ENCODE results near the gene TPRX1. TPM values are rescaled to one million over a fixed set of nuclear protein-coding genes. Genes with fewer than 3 reads are reported as not detected.

The TPRX1 gene
- total and polyA plus RNA-seq, 9 of the 15 experiments (the other 6 are each of a cell fraction or from before 2014, with no cell fraction given) = not detected

- Histone ChIP-seq H3K4me3 (no peak overlapping the region), H3K27ac (ENCODE audit: extremely low read depth, low read depth, low read length) (no peak overlapping the region), H3K9me1 (ENCODE audit: control insufficient read depth, insufficient read depth, low read length) (no peaks in the 10 kb centered on the region), H3K36me3 (ENCODE audit: control insufficient read depth, insufficient read depth, low read length) (no peaks in the 10 kb centered on the region), H3K4me2 (ENCODE audit: insufficient read depth, low read length) (no peak overlapping the region), H3K79me2 (ENCODE audit: control insufficient read depth, insufficient read depth, low read length) (no peaks in the 10 kb centered on the region), H3K9me3 (replicated peaks; ENCODE audit: control insufficient read depth, insufficient read depth, low read depth, low read length) (no peaks in the 10 kb centered on the region), H4K20me1 (replicated peaks; ENCODE audit: control insufficient read depth, insufficient read depth, low read length) (no peaks in the 10 kb centered on the region), H3K4me1 (replicated peaks in 1 of 2; ENCODE audit: control insufficient read depth in 2 of 2, insufficient read depth in 2 of 2, low read length in 2 of 2) (peaks cover 0 to 4% of the 10 kb centered on the region in 2 experiments; a peak in 1 of 5 replicates), H2AFZ (ENCODE audit: low read depth, low read length) (0 out of 2 replicates have a peak overlapping the region, but pooled peaks have one; percentile 44), H3K9ac (ENCODE audit: insufficient read depth in 1 of 2, low read depth in 2 of 2, low read length in 2 of 2) (0 out of 4 replicates have a peak overlapping the region, but pooled peaks of 1 of the 2 experiments have one; percentile 13), H3K27me3 (ENCODE audit: control insufficient read depth in 2 of 2, insufficient read depth in 2 of 2, low read length in 2 of 2) (peaks cover 0 to 23% of the 10 kb centered on the region in 2 experiments; a peak in 2 of 5 replicates)
- ATAC-seq (peak; percentile 100), FAIRE-seq (peak; percentile 82), DNase-seq (ENCODE audit: extremely low read depth in 1 of 4, low spot score in 3 of 4) (peak; percentile 88 to 96 (median 92))
- in situ Hi-C loops (cut with MboI) = no loop called here
- CTCF ChIA-PET (ENCODE audit: low intra/inter-chr PET ratio) = interaction anchor here (1.3 to 2.5 kb wide), 2 partner anchors 36 to 50 kb away, joined by 4 to 15 read pairs; no protein-coding TSS in a partner anchor
- BruUV-seq (replicated peaks) = no TSS peak
- WGBS (ENCODE audit: insufficient coverage, low coverage, missing lambda C conversion rate) = 24% methylated on average over 13 of the region's 17 CpGs
- intact Hi-C loops (cut with micrococcal nuclease) = loop anchor here (1.0 kb wide), 1 partner anchor 50 kb away; no protein-coding TSS in a partner anchor
- POLR2A ChIA-PET = interaction anchor here (0.9 kb wide), 1 partner anchor 8 kb away, joined by 3 read pairs; the partner anchor contains the start of gene CRX
- TF ChIP-seq MAZ (CRISPR knock-in tag; conservative IDR thresholded peaks at IDR 0.05 in 1 of 2, IDR thresholded peaks at IDR 0.05 in 1 of 2) = peak in 1 of 2 experiments; percentile 67; a peak in 2 of 4 replicates
- TF ChIP-seq VEZF1 (CRISPR knock-in tag; IDR thresholded peaks at IDR 0.05) = peak; percentile 62
- 0 out of 4 replicates have a peak, but pooled peaks of 1 of the 2 experiments have one; percentile 25 for TF ChIP-seq RCOR1 (IDR thresholded peaks at IDR 0.05; ENCODE audit: borderline replicate concordance in 1 of 2, low read depth in 2 of 2, low read length in 2 of 2)
- TF ChIP-seq REST (IDR thresholded peaks at IDR 0.05; ENCODE audit: borderline replicate concordance) = peak; percentile 24; the same call in 1 of the 2 replicates
- no peak for TF ChIP-seq REST (CRISPR knock-in tag; IDR thresholded peaks at IDR 0.05; ENCODE audit: low read depth)
- no peak for TF ChIP-seq ZNF395 (CRISPR knock-in tag; IDR thresholded peaks at IDR 0.05)
- TF ChIP-seq TEAD2 (tag; IDR thresholded peaks at IDR 0.05) = no peak
- TF ChIP-seq TEAD4 (IDR thresholded peaks at IDR 0.05; ENCODE audit: low read length) = no peak
- no peak for TF ChIP-seq TEAD4 (CRISPR knock-in tag; IDR thresholded peaks at IDR 0.05; ENCODE audit: borderline replicate concordance)
Observed at GRCh38 chr19:47813304-47813994, 9.1 kb upstream of the TPRX1 start.
